ENCODE data around the gene PPP2R1B.

Gene PPP2R1B

DNA sequence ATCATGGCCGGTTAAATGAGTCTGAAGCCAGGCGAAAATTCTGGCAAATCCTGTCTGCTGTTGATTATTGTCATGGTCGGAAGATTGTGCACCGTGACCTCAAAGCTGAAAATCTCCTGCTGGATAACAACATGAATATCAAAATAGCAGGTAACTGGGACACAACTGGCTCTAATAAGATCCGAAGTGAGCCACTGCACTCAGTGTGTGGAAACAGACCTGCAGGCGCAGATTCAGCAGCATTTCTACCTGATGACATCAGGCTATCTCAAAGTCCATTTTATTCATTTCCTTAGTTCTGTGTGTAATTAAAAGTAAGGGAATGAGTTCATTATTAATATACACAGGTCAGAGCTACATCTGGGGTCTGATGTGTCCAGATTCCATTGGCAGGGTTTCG, 78.2 kb downstream of the PPP2R1B start:
- no peak for DNase-seq

GRCh38 chr11:111684251-111684650, 81.9 kb downstream of the PPP2R1B start:
- DNase-seq, result no peak

- DNase-seq, result no peak
These were observed 82.4 kb downstream of the PPP2R1B start for GRCh38 chr11:111683806-111684205.

GRCh38 chr11:111680486-111681175, 85.6 kb downstream of the PPP2R1B start:
- DNase-seq, result no peak
